Activated naive CD8-positive, alpha-beta T cell treated with anti-CD3 and anti-CD28 coated beads, Interleukin-2, amount 10 ng/mL, durations not matched to agents 7 days and 5 days (primary cell): Measurements from ENCODE around the gene TWNK. TPM values are rescaled to one million over a fixed set of nuclear protein-coding genes. Genes with fewer than 3 reads are reported as not detected.

Experiments
- ATAC-seq: fragments of 150-1000 bp; cut with Tn5 transposase; one replicate; pipeline ENCODE4 v1.10.0; 2021; ENCODE audit warnings: low read depth, moderate library complexity
- POLR2A ChIA-PET: fragments of 350-600 bp; sonication (Branson Sonifier 250); formaldehyde crosslinking; loops from one replicate; lab custom pipeline; 2021; ENCODE audit warnings: antibody characterized with exemption; lab: Charles Lee
- DNase-seq: peaks from one replicate; pipeline ENCODE4 v3.0.0; 2021
- H3K27ac Mint-ChIP-seq: one replicate; pipeline ENCODE4 v1.8.0; 2022; ENCODE audit warnings: mild to moderate bottlenecking, mixed read lengths
- H3K27me3 Mint-ChIP-seq: one replicate; pipeline ENCODE4 v1.8.0; 2022; ENCODE audit warnings: mild to moderate bottlenecking, moderate library complexity, mixed read lengths
- H3K36me3 Mint-ChIP-seq: one replicate; pipeline ENCODE4 v1.8.0; 2021; ENCODE audit warnings: mild to moderate bottlenecking, mixed read lengths
- H3K4me1 Mint-ChIP-seq: one replicate; pipeline ENCODE4 v1.8.0; 2021; ENCODE audit warnings: mixed read lengths
- H3K4me3 Mint-ChIP-seq: one replicate; pipeline ENCODE4 v1.8.0; 2022; ENCODE audit warnings: mild to moderate bottlenecking, moderate library complexity, mixed read lengths
- H3K9me3 Mint-ChIP-seq: one replicate; pipeline ENCODE4 v1.8.0; 2021; ENCODE audit warnings: mixed read lengths
- total RNA-seq, 2 experiments: library from RNA; stranded (reverse); gene quantifications; one replicate each; pipeline ENCODE4 v1.2.3, GENCODE V29; 2021

TWNK gene
- total RNA-seq, 2 experiments from 2014 or later = 10.8 to 11.0 TPM

GRCh38 chr10:101003639-101004206, 16.4 kb downstream of the TWNK start:
- Mint-ChIP-seq H3K9me3 (no peaks in the 10 kb centered on the region), H3K36me3 (peaks cover 3% of the 10 kb centered on the region), H3K4me1 (peaks cover 3% of the 10 kb centered on the region), H3K27me3 (no peaks in the 10 kb centered on the region), H3K27ac (no peak overlapping the region), H3K4me3 (no peak overlapping the region)
- POLR2A ChIA-PET = no interaction called here
- ATAC-seq = no peak
- DNase-seq = no peak

- DNase-seq = no peak
- Mint-ChIP-seq H3K4me1 (peaks cover 2% of the 10 kb centered on the region), H3K27me3 (no peaks in the 10 kb centered on the region), H3K9me3 (no peaks in the 10 kb centered on the region), H3K4me3 (no peak overlapping the region), H3K27ac (no peak overlapping the region), H3K36me3 (peaks cover 3% of the 10 kb centered on the region)
- ATAC-seq = no peak
- POLR2A ChIA-PET = no interaction called here
Observed at GRCh38 chr10:101005361-101005760, 18.0 kb downstream of the TWNK start.

- DNase-seq = no peak
Observed at GRCh38 chr10:101005869-101006567, 18.7 kb downstream of the TWNK start.

GRCh38 chr10:101006593-101007098, 19.3 kb downstream of the TWNK start:
- Mint-ChIP-seq H3K27me3 (no peaks in the 10 kb centered on the region), H3K4me3 (no peak overlapping the region), H3K9me3 (no peaks in the 10 kb centered on the region), H3K36me3 (no peaks in the 10 kb centered on the region), H3K27ac (no peak overlapping the region), H3K4me1 (no peaks in the 10 kb centered on the region)
- POLR2A ChIA-PET = interaction anchor here (1.9 kb wide), 1 partner anchor 10 kb away, joined by 4 read pairs; no protein-coding TSS in a partner anchor
- ATAC-seq (no peak), DNase-seq (no peak)

More at GRCh38 chr10:101005869-101006567, 18.7 kb downstream of the TWNK start:
- Mint-ChIP-seq H3K36me3 (peaks cover 2% of the 10 kb centered on the region), H3K9me3 (no peaks in the 10 kb centered on the region), H3K4me3 (no peak overlapping the region), H3K4me1 (peaks cover 1% of the 10 kb centered on the region), H3K27ac (no peak overlapping the region), H3K27me3 (no peaks in the 10 kb centered on the region)
- POLR2A ChIA-PET = no interaction called here
- ATAC-seq = no peak

GRCh38 chr10:101007099-101007711, 19.9 kb downstream of the TWNK start:
- DNase-seq (no peak), ATAC-seq (no peak)
- H3K27ac Mint-ChIP-seq = no peak overlapping the region
- no peaks in the 10 kb centered on the region for H3K4me1 Mint-ChIP-seq
- H3K27me3 Mint-ChIP-seq = no peaks in the 10 kb centered on the region
- H3K36me3 Mint-ChIP-seq = no peaks in the 10 kb centered on the region
- no peaks in the 10 kb centered on the region for H3K9me3 Mint-ChIP-seq
- POLR2A ChIA-PET = interaction anchor here (1.9 kb wide), 1 partner anchor 10 kb away, joined by 4 read pairs; no protein-coding TSS in a partner anchor
- H3K4me3 Mint-ChIP-seq = no peak overlapping the region

GRCh38 chr10:101007915-101008822, 20.8 kb downstream of the TWNK start:
- H3K36me3 Mint-ChIP-seq = no peaks in the 10 kb centered on the region
- ATAC-seq (no peak), DNase-seq (no peak)
- H3K9me3 Mint-ChIP-seq = no peaks in the 10 kb centered on the region
- POLR2A ChIA-PET = interaction anchor here (0.5 to 1.9 kb wide), 2 partner anchors 11 to 74 kb away, joined by 4 read pairs; no protein-coding TSS in a partner anchor
- H3K4me3 Mint-ChIP-seq = no peak overlapping the region
- H3K27ac Mint-ChIP-seq = no peak overlapping the region
- peaks cover 3% of the 10 kb centered on the region for H3K4me1 Mint-ChIP-seq
- no peaks in the 10 kb centered on the region for H3K27me3 Mint-ChIP-seq

- H3K27me3 Mint-ChIP-seq = no peaks in the 10 kb centered on the region
- H3K27ac Mint-ChIP-seq = no peak overlapping the region
- H3K36me3 Mint-ChIP-seq = no peaks in the 10 kb centered on the region
- ATAC-seq (no peak), DNase-seq (no peak)
- H3K9me3 Mint-ChIP-seq = no peaks in the 10 kb centered on the region
- no peak overlapping the region for H3K4me3 Mint-ChIP-seq
- POLR2A ChIA-PET = interaction anchor here (0.5 kb wide), 1 partner anchor 75 kb away, joined by 4 read pairs; no protein-coding TSS in a partner anchor
- peaks cover 4% of the 10 kb centered on the region for H3K4me1 Mint-ChIP-seq
Observed at GRCh38 chr10:101008823-101009423, 21.6 kb downstream of the TWNK start.

- H3K36me3 Mint-ChIP-seq = no peaks in the 10 kb centered on the region
- H3K4me3 Mint-ChIP-seq = no peak overlapping the region
- no peak overlapping the region for H3K27ac Mint-ChIP-seq
- H3K27me3 Mint-ChIP-seq = peaks cover 4% of the 10 kb centered on the region
- DNase-seq = no peak
- ATAC-seq = no peak
- no peaks in the 10 kb centered on the region for H3K9me3 Mint-ChIP-seq
- peaks cover 8% of the 10 kb centered on the region for H3K4me1 Mint-ChIP-seq
- POLR2A ChIA-PET = no interaction called here
Observed at GRCh38 chr10:101010329-101010728, 23.0 kb downstream of the TWNK start.

GRCh38 chr10:101011517-101012423, 24.4 kb downstream of the TWNK start:
- Mint-ChIP-seq H3K36me3 (no peaks in the 10 kb centered on the region), H3K4me3 (no peak overlapping the region), H3K4me1 (peaks cover 9% of the 10 kb centered on the region), H3K27me3 (peaks cover 14% of the 10 kb centered on the region), H3K9me3 (no peaks in the 10 kb centered on the region), H3K27ac (no peak overlapping the region)
- DNase-seq (no peak), ATAC-seq (no peak)
- POLR2A ChIA-PET = interaction anchor here (0.6 kb wide), 1 partner anchor 534 kb away, joined by 4 read pairs; no protein-coding TSS in a partner anchor

- Mint-ChIP-seq H3K9me3 (no peaks in the 10 kb centered on the region), H3K27me3 (peaks cover 23% of the 10 kb centered on the region), H3K36me3 (no peaks in the 10 kb centered on the region), H3K4me1 (peaks cover 9% of the 10 kb centered on the region), H3K4me3 (no peak overlapping the region), H3K27ac (no peak overlapping the region)
- DNase-seq (peak; percentile 79), ATAC-seq (peak; percentile 91)
- POLR2A ChIA-PET = no interaction called here
Observed at GRCh38 chr10:101012525-101013364, 25.4 kb downstream of the TWNK start.

- H3K4me3 Mint-ChIP-seq = no peak overlapping the region
- DNase-seq = no peak
- H3K9me3 Mint-ChIP-seq = no peaks in the 10 kb centered on the region
- H3K36me3 Mint-ChIP-seq = no peaks in the 10 kb centered on the region
- H3K27ac Mint-ChIP-seq = no peak overlapping the region
- H3K27me3 Mint-ChIP-seq = peaks cover 28% of the 10 kb centered on the region
- no peak for ATAC-seq
- POLR2A ChIA-PET = interaction anchor here (3.4 kb wide), 1 partner anchor 16 kb away, joined by 15 read pairs; no protein-coding TSS in a partner anchor
- H3K4me1 Mint-ChIP-seq = peaks cover 10% of the 10 kb centered on the region
Observed at GRCh38 chr10:101013365-101013825, 26.1 kb downstream of the TWNK start.
